HL-60 (cell line): ENCODE measurements around the gene PARVB.

Experiments
- DNase-seq, 2 experiments: peaks; one replicate each; pipeline ENCODE4 v3.0.0-alpha.2; 2010 to 2020; ENCODE audit warnings: low read depth in 1 of 2, low spot score in 1 of 2
- H3K27ac ChIP-seq: fragments of 250-450 bp; sonication (Bioruptor Pico); replicated peaks from 2 replicates; pipeline ENCODE4 v1.5.1; 2020; ENCODE audit warnings: mild to moderate bottlenecking, moderate library complexity
- H3K27me3 ChIP-seq: fragments of 250-450 bp; sonication (Bioruptor Pico); 2 replicates; pipeline ENCODE4 v1.5.1; 2021; ENCODE audit warnings: mild to moderate bottlenecking, moderate library complexity; ENCODE audit not compliant: insufficient read depth, poor library complexity, severe bottlenecking
- H3K4me3 ChIP-seq: replicated peaks from 2 replicates; pipeline ENCODE4 v1.5.1; 2011; ENCODE audit warnings: mild to moderate bottlenecking, control low read depth, low read length; ENCODE audit not compliant: insufficient read depth
- GABPA ChIP-seq: IDR thresholded peaks from 2 replicates; pipeline ENCODE4 v1.6.1; 2012; ENCODE audit warnings: low read depth
- POLR2AphosphoS5 ChIP-seq: IDR thresholded peaks from 2 replicates; pipeline ENCODE4 v1.6.1; 2012; ENCODE audit warnings: low read depth
- SPI1 ChIP-seq: IDR thresholded peaks from 2 replicates; pipeline ENCODE4 v1.6.1; 2012; ENCODE audit warnings: low read depth, mild to moderate bottlenecking, borderline replicate concordance
- TF ChIP-seq, protein P1 (sequence below): IDR thresholded peaks from 2 replicates; pipeline ENCODE4 v1.6.1; 2012; ENCODE audit warnings: low read depth; ENCODE audit not compliant: insufficient replicate concordance
- TF ChIP-seq, protein P2 (sequence below): IDR thresholded peaks from one replicate; pipeline ENCODE4 v1.5.1; 2011; ENCODE audit warnings: low read length, control low read depth, inconsistent platforms; ENCODE audit not compliant: insufficient read depth

Gene PARVB

DNA sequence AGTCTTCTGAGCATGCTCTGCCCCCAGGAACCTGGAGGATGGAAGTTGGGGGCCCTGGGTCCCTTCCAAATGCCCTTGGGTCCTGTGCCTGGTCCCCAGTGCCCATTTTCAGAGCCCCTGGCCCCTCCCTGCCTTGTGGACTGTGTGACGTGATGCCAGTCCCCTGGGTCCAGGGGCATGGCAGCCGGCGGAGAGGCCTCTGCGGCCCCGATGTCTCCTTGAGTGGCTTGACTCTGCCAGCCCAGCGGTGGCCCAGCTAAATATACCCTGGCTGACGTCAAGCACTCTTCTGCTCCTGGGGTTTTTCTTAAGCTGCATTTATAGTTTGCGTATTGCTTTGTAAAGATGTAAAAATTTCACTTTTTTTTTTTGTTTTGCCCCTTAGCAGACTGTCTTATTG is 121.4 kb downstream of the PARVB start:
- no peak for TF ChIP-seq SPI1
- TF ChIP-seq, protein P1, sequence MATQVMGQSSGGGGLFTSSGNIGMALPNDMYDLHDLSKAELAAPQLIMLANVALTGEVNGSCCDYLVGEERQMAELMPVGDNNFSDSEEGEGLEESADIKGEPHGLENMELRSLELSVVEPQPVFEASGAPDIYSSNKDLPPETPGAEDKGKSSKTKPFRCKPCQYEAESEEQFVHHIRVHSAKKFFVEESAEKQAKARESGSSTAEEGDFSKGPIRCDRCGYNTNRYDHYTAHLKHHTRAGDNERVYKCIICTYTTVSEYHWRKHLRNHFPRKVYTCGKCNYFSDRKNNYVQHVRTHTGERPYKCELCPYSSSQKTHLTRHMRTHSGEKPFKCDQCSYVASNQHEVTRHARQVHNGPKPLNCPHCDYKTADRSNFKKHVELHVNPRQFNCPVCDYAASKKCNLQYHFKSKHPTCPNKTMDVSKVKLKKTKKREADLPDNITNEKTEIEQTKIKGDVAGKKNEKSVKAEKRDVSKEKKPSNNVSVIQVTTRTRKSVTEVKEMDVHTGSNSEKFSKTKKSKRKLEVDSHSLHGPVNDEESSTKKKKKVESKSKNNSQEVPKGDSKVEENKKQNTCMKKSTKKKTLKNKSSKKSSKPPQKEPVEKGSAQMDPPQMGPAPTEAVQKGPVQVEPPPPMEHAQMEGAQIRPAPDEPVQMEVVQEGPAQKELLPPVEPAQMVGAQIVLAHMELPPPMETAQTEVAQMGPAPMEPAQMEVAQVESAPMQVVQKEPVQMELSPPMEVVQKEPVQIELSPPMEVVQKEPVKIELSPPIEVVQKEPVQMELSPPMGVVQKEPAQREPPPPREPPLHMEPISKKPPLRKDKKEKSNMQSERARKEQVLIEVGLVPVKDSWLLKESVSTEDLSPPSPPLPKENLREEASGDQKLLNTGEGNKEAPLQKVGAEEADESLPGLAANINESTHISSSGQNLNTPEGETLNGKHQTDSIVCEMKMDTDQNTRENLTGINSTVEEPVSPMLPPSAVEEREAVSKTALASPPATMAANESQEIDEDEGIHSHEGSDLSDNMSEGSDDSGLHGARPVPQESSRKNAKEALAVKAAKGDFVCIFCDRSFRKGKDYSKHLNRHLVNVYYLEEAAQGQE = no peak
- no peak for TF ChIP-seq GABPA
- TF ChIP-seq, protein P2, sequence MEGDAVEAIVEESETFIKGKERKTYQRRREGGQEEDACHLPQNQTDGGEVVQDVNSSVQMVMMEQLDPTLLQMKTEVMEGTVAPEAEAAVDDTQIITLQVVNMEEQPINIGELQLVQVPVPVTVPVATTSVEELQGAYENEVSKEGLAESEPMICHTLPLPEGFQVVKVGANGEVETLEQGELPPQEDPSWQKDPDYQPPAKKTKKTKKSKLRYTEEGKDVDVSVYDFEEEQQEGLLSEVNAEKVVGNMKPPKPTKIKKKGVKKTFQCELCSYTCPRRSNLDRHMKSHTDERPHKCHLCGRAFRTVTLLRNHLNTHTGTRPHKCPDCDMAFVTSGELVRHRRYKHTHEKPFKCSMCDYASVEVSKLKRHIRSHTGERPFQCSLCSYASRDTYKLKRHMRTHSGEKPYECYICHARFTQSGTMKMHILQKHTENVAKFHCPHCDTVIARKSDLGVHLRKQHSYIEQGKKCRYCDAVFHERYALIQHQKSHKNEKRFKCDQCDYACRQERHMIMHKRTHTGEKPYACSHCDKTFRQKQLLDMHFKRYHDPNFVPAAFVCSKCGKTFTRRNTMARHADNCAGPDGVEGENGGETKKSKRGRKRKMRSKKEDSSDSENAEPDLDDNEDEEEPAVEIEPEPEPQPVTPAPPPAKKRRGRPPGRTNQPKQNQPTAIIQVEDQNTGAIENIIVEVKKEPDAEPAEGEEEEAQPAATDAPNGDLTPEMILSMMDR = no peak
- TF ChIP-seq POLR2AphosphoS5 = no peak
- H3K27me3 ChIP-seq = no peaks in the 10 kb centered on the region
- H3K4me3 ChIP-seq = no peak overlapping the region
- H3K27ac ChIP-seq = no peak overlapping the region
- DNase-seq = no peak

DNA sequence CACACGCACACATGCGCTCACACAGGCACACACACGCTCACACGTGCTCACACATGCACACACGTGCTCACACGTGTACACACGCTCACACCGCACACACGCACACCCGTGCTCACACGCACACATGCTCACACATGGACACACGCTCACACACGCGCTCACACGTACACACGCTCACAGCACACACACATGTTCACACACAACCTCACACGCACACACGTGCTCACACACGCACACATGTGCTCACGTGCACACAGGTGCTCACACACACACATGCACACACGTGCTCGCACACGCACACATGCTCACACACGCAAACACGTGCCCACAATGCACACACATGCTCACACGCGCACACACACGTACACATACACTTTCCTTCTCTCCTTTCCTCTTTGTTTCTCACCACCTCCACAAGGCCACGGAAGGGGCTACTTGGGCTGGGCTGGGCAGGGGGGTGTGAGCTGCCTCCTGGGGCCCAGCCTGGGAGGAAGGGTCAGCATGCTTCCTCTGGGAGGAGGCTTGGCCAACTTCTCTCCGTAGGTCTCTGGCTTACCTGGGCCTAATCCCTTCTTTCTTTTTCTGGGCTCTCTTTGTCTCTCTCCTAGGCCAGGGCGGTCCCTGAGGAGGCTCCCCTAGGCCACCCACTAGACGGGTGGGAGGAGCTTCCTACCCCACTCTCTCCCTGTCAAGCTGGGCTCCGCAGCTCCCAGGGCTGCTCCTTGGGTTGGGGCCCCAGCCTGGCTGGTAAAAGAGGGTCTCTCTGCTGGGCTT is 122.2 kb downstream of the PARVB start:
- no peaks in the 10 kb centered on the region for H3K27me3 ChIP-seq
- H3K27ac ChIP-seq = no peak overlapping the region
- TF ChIP-seq, protein P1 = no peak
- H3K4me3 ChIP-seq = no peak overlapping the region
- DNase-seq = no peak

DNA sequence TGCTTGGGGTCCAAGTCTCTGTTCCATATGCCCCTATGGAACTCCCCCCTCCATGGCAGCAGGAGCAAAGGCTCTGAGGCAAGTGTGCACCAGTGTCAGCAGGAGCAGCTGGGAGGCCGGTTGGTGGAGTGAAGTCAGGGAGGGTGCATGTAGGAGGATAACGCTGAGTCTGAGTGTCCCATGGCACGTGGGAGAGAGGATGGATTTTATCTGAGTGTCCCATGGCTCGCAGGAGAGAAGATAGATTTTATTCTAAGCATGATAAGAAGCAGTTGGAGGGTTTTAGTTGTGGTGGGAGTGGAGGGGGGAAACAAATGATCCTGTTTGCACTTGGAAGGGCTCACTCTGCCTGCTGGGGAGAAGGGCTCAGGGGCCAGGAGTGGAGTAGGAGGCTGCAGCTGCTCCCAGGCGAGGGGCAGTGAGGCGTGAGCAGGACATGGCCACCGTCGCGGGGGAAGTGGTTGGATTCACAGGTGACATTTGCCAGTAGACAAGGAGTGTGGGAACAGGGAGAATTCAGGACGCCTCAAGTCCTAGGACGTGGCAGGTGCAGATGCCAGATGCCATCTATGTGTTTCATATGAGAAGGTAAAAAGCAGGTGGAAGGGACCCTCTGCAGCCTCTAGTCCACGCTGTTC is 123.0 kb downstream of the PARVB start:
- no peak overlapping the region for H3K4me3 ChIP-seq

More for the DNA sequence above, 123.0 kb downstream of the PARVB start:
- no peak for DNase-seq
- H3K27me3 ChIP-seq = no peaks in the 10 kb centered on the region
- H3K27ac ChIP-seq = no peak overlapping the region
- TF ChIP-seq, protein P1 = no peak
- TF ChIP-seq, protein P2 = no peak
- TF ChIP-seq GABPA (no peak), POLR2AphosphoS5 (no peak), SPI1 (no peak)
